DMS53 (cell line): Measurements from ENCODE around the gene KRT5.

Source experiments
- DNase-seq: peaks from one replicate; lab custom pipeline; 2025; lab: John Stamatoyannopoulos, UW

KRT5 gene

GRCh38 chr12:52519826-52520662, at the start of gene KRT5:
KRT5 (minus strand) TSS chr12:52520394; CDS start chr12:52520296, 98 bp downstream.
- DNase-seq = no peak

GRCh38 chr12:52568111-52568510, 47.9 kb upstream of the KRT5 start:
- DNase-seq = no peak

- DNase-seq = no peak
Observed at GRCh38 chr12:52566847-52567291, 46.7 kb upstream of the KRT5 start.

GRCh38 chr12:52564582-52564981, 44.4 kb upstream of the KRT5 start:
- no peak for DNase-seq

GRCh38 chr12:52561880-52562449, 41.8 kb upstream of the KRT5 start:
- peak; percentile 22 for DNase-seq

- DNase-seq = no peak
Observed at GRCh38 chr12:52559979-52560378, 39.8 kb upstream of the KRT5 start.

GRCh38 chr12:52558781-52559445, 38.7 kb upstream of the KRT5 start:
- DNase-seq = no peak

GRCh38 chr12:52557476-52557875, 37.3 kb upstream of the KRT5 start:
- no peak for DNase-seq

GRCh38 chr12:52555577-52555976, 35.4 kb upstream of the KRT5 start:
- no peak for DNase-seq

GRCh38 chr12:52552681-52553195, 32.5 kb upstream of the KRT5 start, which contains the start of gene KRT71:
KRT71 (minus strand) TSS chr12:52553145; CDS start chr12:52553077, 68 bp downstream.
- DNase-seq = no peak

GRCh38 chr12:52552055-52552454, 31.9 kb upstream of the KRT5 start:
- DNase-seq = no peak

- DNase-seq = no peak
Observed at GRCh38 chr12:52551216-52551865, 31.1 kb upstream of the KRT5 start.

GRCh38 chr12:52546126-52546525, 25.9 kb upstream of the KRT5 start:
- DNase-seq = no peak

GRCh38 chr12:52543985-52544883, 24.0 kb upstream of the KRT5 start:
- DNase-seq = no peak

GRCh38 chr12:52542785-52543318, 22.7 kb upstream of the KRT5 start:
- no peak for DNase-seq

GRCh38 chr12:52542157-52542556, 22.0 kb upstream of the KRT5 start:
- no peak for DNase-seq

GRCh38 chr12:52541709-52542108, 21.5 kb upstream of the KRT5 start:
- DNase-seq = no peak

GRCh38 chr12:52540531-52540930, 20.3 kb upstream of the KRT5 start:
- no peak for DNase-seq

GRCh38 chr12:52539821-52540173, 19.6 kb upstream of the KRT5 start:
- no peak for DNase-seq

- DNase-seq = peak; percentile 27
Observed at GRCh38 chr12:52539083-52539820, 19.1 kb upstream of the KRT5 start.
